Glomerular visceral epithelial cell (primary cell): Measurements from ENCODE around the gene RDH11.

Source experiments
- DNase-seq: peaks from one replicate; pipeline ENCODE4 v3.0.0-alpha.2; 2016; ENCODE audit errors: extremely low spot score

RDH11 gene

GRCh38 chr14:67646131-67646530 lies 49.4 kb downstream of the RDH11 start:
- no peak for DNase-seq

- DNase-seq, result no peak
Observed at GRCh38 chr14:67645414-67645813, 50.1 kb downstream of the RDH11 start.

- no peak for DNase-seq
Observed at GRCh38 chr14:67644428-67644827, 51.1 kb downstream of the RDH11 start.

GRCh38 chr14:67643713-67644112 lies 51.9 kb downstream of the RDH11 start:
- no peak for DNase-seq

GRCh38 chr14:67641902-67642749 lies 53.4 kb downstream of the RDH11 start:
- no peak for DNase-seq

- DNase-seq, result no peak
Observed at GRCh38 chr14:67641480-67641879, 54.1 kb downstream of the RDH11 start.

- no peak for DNase-seq
Observed at GRCh38 chr14:67638642-67639041, 56.9 kb downstream of the RDH11 start.

GRCh38 chr14:67636361-67636919 lies 59.1 kb downstream of the RDH11 start:
- DNase-seq, result peak; percentile 44

- DNase-seq, result no peak
Observed at GRCh38 chr14:67633451-67634147, 62.0 kb downstream of the RDH11 start.

- DNase-seq, result no peak
Observed at GRCh38 chr14:67630938-67631337, 64.6 kb downstream of the RDH11 start.

- no peak for DNase-seq
Observed at GRCh38 chr14:67630186-67630585, 65.4 kb downstream of the RDH11 start.

- DNase-seq, result no peak
Observed at GRCh38 chr14:67627519-67627918, 68.0 kb downstream of the RDH11 start.
